Esophagus muscularis mucosa (tissue), 4 donors: ENCODE data around the gene CPS1. TPM values are rescaled to one million over a fixed set of nuclear protein-coding genes. Genes with fewer than 3 reads are reported as not detected.

ENCODE experiments used
- DNase-seq: peaks from one replicate; pipeline ENCODE4 v3.0.0-alpha.2; 2017; ENCODE audit errors: extremely low spot score
- H3K27ac ChIP-seq, 4 donors: fragments of 200-600 bp; sonication (generic); replicated peaks in 1 of 4; 1 replicate in 3 of 4; 2 replicates in 1 of 4; pipeline ENCODE4 v1.5.1; 2016 to 2019; ENCODE audit warnings: mild to moderate bottlenecking in 1 of 4
- H3K27me3 ChIP-seq, 4 donors: fragments of 200-600 bp; sonication (generic); one replicate each; pipeline versions ENCODE4 v1.5.1 to v1.6.0; 2016 to 2019
- H3K36me3 ChIP-seq, 4 donors: fragments of 200-600 bp; sonication (generic); one replicate each; pipeline ENCODE4 v1.5.1; 2016 to 2019
- H3K4me1 ChIP-seq, 4 donors: fragments of 200-600 bp; sonication (generic); one replicate each; pipeline ENCODE4 v1.5.1; 2016 to 2019
- H3K4me3 ChIP-seq, 4 donors: fragments of 200-600 bp; sonication (generic); 1 replicate in 2 of 4; 2 replicates in 2 of 4; pipeline ENCODE4 v1.5.1; 2016 to 2019; ENCODE audit warnings: mild to moderate bottlenecking in 4 of 4, moderate library complexity in 1 of 4
- H3K9me3 ChIP-seq, 4 donors: fragments of 200-600 bp; sonication (generic); 1 replicate in 3 of 4; 2 replicates in 1 of 4; pipeline ENCODE4 v1.5.1; 2016 to 2019
- EP300 ChIP-seq: sonication (generic); formaldehyde crosslinking; IDR thresholded peaks from one replicate; pipeline ENCODE4 v1.6.1; 2017; ENCODE audit warnings: antibody characterized with exemption
- POLR2A ChIP-seq: fragments of 450-650 bp; IDR thresholded peaks from one replicate; pipeline ENCODE4 v1.6.1; 2017; ENCODE audit warnings: antibody characterized with exemption, moderate library complexity, mild to moderate bottlenecking, low read depth
- POLR2AphosphoS5 ChIP-seq, 2 donors: sonication (generic); formaldehyde crosslinking; IDR thresholded peaks; one replicate each; pipeline ENCODE4 v1.6.1; 2017; ENCODE audit warnings: antibody characterized with exemption in 2 of 2
- WGBS: methylation state at CpG from one replicate; pipeline ENCODE4 v1.1.5; 2018; 5-methylcytosine and 5-hydroxymethylcytosine counted together
- intact Hi-C: fragments of 100-400 bp; cut with DNase I; formaldehyde crosslinking; loops from one replicate; pipeline ENCODE4 v1.15.1; 2023
- total RNA-seq, 4 donors: library from RNA; depleted of rRNA; stranded (reverse); fragments of >200 nt; gene quantifications; one replicate each; pipeline versions ENCODE4 v1.1.0 to v1.2.1, GENCODE V29; 2016
- TF ChIP-seq, protein P1 (sequence below), 3 experiments: fragments of 200-600 bp in 2 of 3; fragments of 450-650 bp in 1 of 3; sonication (generic) in 2 of 3; IDR thresholded peaks; one replicate each; pipeline ENCODE4 v1.5.1; 2017 to 2019; ENCODE audit warnings: antibody characterized with exemption in 3 of 3, mild to moderate bottlenecking in 2 of 3, moderate library complexity in 1 of 3

CPS1 gene
- total RNA-seq, 4 donors from 2014 or later, result 1.0 to 2.4 (median 1.6) TPM

GRCh38 chr2:210687786-210688470 lies 131.5 kb downstream of the CPS1 start:
- Histone ChIP-seq H3K27ac (no peak overlapping the region), H3K9me3 (no peaks in the 10 kb centered on the region), H3K27me3 (no peaks in the 10 kb centered on the region), H3K4me1 (no peaks in the 10 kb centered on the region), H3K36me3 (no peaks in the 10 kb centered on the region), H3K4me3 (no peak overlapping the region)
- no peak for DNase-seq
- TF ChIP-seq, protein P1, sequence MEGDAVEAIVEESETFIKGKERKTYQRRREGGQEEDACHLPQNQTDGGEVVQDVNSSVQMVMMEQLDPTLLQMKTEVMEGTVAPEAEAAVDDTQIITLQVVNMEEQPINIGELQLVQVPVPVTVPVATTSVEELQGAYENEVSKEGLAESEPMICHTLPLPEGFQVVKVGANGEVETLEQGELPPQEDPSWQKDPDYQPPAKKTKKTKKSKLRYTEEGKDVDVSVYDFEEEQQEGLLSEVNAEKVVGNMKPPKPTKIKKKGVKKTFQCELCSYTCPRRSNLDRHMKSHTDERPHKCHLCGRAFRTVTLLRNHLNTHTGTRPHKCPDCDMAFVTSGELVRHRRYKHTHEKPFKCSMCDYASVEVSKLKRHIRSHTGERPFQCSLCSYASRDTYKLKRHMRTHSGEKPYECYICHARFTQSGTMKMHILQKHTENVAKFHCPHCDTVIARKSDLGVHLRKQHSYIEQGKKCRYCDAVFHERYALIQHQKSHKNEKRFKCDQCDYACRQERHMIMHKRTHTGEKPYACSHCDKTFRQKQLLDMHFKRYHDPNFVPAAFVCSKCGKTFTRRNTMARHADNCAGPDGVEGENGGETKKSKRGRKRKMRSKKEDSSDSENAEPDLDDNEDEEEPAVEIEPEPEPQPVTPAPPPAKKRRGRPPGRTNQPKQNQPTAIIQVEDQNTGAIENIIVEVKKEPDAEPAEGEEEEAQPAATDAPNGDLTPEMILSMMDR (IDR thresholded peaks at IDR 0.05), result no peak
- TF ChIP-seq POLR2A (no peak), POLR2AphosphoS5 (IDR thresholded peaks at IDR 0.05) (no peak), EP300 (no peak)
- WGBS, result 79% methylated on average over 1 of the region's 1 CpG
- intact Hi-C loops, result no loop called here

DNA sequence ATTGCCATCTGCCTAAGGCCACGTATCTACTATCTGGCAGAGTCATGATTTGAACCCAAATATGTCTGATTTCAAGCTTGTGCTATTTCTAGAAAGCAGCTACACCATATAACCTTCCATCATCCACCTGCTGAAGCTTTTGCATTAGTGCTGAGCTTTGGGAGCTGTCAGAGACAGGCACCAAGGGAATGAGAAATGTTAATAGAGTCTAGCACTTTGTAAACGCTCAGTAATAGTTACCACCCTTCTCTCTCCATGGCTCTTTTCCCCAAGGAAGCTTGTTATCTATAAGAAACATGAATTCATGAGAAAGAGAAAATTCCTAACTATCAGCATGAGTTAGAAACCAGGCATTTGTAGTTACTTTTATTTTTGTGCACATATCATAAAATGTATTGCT lies 151.5 kb downstream of the CPS1 start:
- H3K4me1 ChIP-seq, result no peaks in the 10 kb centered on the region
- WGBS, result 39% methylated on average over 2 of the region's 2 CpGs
- TF ChIP-seq EP300, result no peak
- TF ChIP-seq POLR2A, result no peak
- TF ChIP-seq POLR2AphosphoS5 (IDR thresholded peaks at IDR 0.05), result no peak
- TF ChIP-seq, protein P1 (IDR thresholded peaks at IDR 0.05), result no peak
- no peaks in the 10 kb centered on the region for H3K9me3 ChIP-seq
- H3K27ac ChIP-seq, result no peak overlapping the region
- no peaks in the 10 kb centered on the region for H3K27me3 ChIP-seq
- intact Hi-C loops, result no loop called here
- DNase-seq, result no peak
- H3K36me3 ChIP-seq, result no peaks in the 10 kb centered on the region
- H3K4me3 ChIP-seq, result no peak overlapping the region

GRCh38 chr2:210713122-210713521 lies 156.7 kb downstream of the CPS1 start:
- no peak overlapping the region for H3K27ac ChIP-seq
- WGBS, result 50% methylated on average over 2 of the region's 2 CpGs
- no peak overlapping the region for H3K4me3 ChIP-seq
- H3K36me3 ChIP-seq, result no peaks in the 10 kb centered on the region
- H3K4me1 ChIP-seq, result no peaks in the 10 kb centered on the region
- intact Hi-C loops, result no loop called here
- H3K27me3 ChIP-seq, result no peaks in the 10 kb centered on the region
- no peak for DNase-seq
- TF ChIP-seq POLR2A (no peak), POLR2AphosphoS5 (IDR thresholded peaks at IDR 0.05) (no peak), EP300 (no peak)
- TF ChIP-seq, protein P1 (IDR thresholded peaks at IDR 0.05), result no peak
- H3K9me3 ChIP-seq, result no peaks in the 10 kb centered on the region

DNA sequence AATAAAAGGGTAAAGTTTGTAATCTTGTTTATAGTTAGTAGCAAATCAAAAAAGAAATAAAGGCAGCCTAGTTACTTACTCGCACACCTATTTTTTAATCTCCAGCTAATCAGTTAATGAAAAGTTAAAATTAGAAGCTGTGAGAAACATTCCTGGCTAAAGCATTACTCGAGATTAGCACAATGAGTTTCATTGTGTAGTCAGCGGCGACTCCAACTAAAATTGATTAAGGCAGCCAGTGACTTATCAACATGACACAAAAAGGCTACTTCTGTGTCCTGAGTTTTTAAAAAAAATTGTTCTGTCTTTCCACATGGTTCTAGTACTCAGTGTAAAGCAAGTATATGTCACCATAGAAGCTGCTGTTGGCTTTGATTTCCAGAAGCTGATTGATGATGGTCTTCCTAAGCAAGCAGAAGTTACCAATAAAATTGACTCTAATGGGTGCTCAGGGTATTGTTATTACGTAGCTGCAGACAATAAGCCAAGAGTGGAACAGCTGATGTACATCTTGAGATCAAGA lies 159.2 kb downstream of the CPS1 start:
- H3K4me1 ChIP-seq, result no peaks in the 10 kb centered on the region
- no peak for DNase-seq
- H3K4me3 ChIP-seq, result no peak overlapping the region
- WGBS, result 65% methylated on average over 5 of the region's 5 CpGs
- H3K9me3 ChIP-seq, result no peaks in the 10 kb centered on the region
- TF ChIP-seq, protein P1 (IDR thresholded peaks at IDR 0.05), result no peak
- TF ChIP-seq EP300 (no peak), POLR2AphosphoS5 (IDR thresholded peaks at IDR 0.05) (no peak), POLR2A (no peak)
- no peak overlapping the region for H3K27ac ChIP-seq
- H3K27me3 ChIP-seq, result no peaks in the 10 kb centered on the region
- intact Hi-C loops, result no loop called here
- H3K36me3 ChIP-seq, result no peaks in the 10 kb centered on the region

- no peak for DNase-seq
- WGBS, result 48% methylated on average over 3 of the region's 3 CpGs
- H3K27ac ChIP-seq, result no peak overlapping the region
- H3K36me3 ChIP-seq, result no peaks in the 10 kb centered on the region
- H3K4me1 ChIP-seq, result no peaks in the 10 kb centered on the region
- intact Hi-C loops, result no loop called here
- no peaks in the 10 kb centered on the region for H3K27me3 ChIP-seq
- TF ChIP-seq EP300 (no peak), POLR2AphosphoS5 (IDR thresholded peaks at IDR 0.05) (no peak), POLR2A (no peak)
- TF ChIP-seq, protein P1 (IDR thresholded peaks at IDR 0.05), result no peak
- H3K9me3 ChIP-seq, result no peaks in the 10 kb centered on the region
- no peak overlapping the region for H3K4me3 ChIP-seq
These were observed 162.1 kb downstream of the CPS1 start for GRCh38 chr2:210718503-210718902.
